Prostate gland (tissue), 2 donors: ENCODE data around the gene ABLIM1.

Experiments
- POLR2A ChIP-seq: fragments of 450-650 bp; IDR thresholded peaks from one replicate; pipeline ENCODE4 v1.6.1; 2016; ENCODE audit warnings: antibody characterized with exemption, mild to moderate bottlenecking
- POLR2AphosphoS5 ChIP-seq: sonication (generic); formaldehyde crosslinking; IDR thresholded peaks from one replicate; pipeline ENCODE4 v1.6.1; 2017; ENCODE audit warnings: antibody characterized with exemption
- TF ChIP-seq, protein P1 (sequence below), 4 experiments: fragments of 200-600 bp in 2 of 4; fragments of 450-650 bp in 2 of 4; sonication (generic) in 2 of 4; IDR thresholded peaks; 1 replicate in 3 of 4; 2 replicates in 1 of 4; pipeline ENCODE4 v1.5.1; 2016 to 2019; ENCODE audit warnings: antibody characterized with exemption in 4 of 4, mild to moderate bottlenecking in 2 of 4, moderate library complexity in 2 of 4

DNA sequence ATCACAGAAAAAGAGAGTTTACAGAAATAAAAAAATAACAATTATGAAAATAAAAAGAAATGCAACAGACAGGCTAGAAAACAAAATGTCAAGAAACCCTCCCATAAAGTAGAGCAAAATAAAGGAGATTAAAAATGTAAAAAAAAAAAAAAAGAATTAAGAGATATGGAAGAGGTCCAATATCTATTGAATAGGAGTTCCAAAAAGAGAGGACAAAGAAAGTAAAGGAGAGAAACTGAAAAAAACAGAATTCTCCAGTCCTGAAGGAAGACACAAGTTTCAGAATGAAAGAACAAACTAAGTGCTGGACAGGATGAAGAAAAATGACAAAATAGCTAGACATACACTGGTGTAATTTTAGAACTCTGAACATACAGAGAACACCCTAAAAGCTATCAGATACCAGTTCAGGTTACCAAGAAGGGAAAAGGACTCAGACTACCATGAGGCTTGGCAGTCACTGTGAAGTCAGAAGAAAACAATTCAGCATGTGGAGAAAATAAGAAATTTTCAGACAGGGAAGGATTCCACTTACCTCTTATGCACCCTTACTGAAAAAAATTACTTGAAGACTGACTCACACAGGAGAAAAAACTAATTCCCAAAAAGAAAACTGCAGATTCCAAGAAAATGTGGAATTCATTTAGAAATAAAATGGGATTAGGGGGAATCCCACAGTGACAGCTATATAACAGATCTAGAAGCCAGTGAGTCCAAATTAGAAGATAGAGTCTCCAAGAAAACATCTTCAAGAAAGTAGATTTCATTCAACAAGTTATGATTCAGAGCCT is 40.4 kb upstream of the ABLIM1 start:
- TF ChIP-seq, protein P1, sequence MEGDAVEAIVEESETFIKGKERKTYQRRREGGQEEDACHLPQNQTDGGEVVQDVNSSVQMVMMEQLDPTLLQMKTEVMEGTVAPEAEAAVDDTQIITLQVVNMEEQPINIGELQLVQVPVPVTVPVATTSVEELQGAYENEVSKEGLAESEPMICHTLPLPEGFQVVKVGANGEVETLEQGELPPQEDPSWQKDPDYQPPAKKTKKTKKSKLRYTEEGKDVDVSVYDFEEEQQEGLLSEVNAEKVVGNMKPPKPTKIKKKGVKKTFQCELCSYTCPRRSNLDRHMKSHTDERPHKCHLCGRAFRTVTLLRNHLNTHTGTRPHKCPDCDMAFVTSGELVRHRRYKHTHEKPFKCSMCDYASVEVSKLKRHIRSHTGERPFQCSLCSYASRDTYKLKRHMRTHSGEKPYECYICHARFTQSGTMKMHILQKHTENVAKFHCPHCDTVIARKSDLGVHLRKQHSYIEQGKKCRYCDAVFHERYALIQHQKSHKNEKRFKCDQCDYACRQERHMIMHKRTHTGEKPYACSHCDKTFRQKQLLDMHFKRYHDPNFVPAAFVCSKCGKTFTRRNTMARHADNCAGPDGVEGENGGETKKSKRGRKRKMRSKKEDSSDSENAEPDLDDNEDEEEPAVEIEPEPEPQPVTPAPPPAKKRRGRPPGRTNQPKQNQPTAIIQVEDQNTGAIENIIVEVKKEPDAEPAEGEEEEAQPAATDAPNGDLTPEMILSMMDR (IDR thresholded peaks at IDR 0.05), result no peak
- TF ChIP-seq POLR2A (no peak), POLR2AphosphoS5 (no peak)
